HG03520 (cell line): ENCODE measurements around the gene TRIO.

Source experiments
- ATAC-seq: cut with Tn5 transposase; IDR thresholded peaks from one replicate; pipeline ENCODE4 v1.9.1; 2021; ENCODE audit warnings: mild to moderate bottlenecking, moderate library complexity; ENCODE audit not compliant: unreplicated experiment

TRIO gene

DNA sequence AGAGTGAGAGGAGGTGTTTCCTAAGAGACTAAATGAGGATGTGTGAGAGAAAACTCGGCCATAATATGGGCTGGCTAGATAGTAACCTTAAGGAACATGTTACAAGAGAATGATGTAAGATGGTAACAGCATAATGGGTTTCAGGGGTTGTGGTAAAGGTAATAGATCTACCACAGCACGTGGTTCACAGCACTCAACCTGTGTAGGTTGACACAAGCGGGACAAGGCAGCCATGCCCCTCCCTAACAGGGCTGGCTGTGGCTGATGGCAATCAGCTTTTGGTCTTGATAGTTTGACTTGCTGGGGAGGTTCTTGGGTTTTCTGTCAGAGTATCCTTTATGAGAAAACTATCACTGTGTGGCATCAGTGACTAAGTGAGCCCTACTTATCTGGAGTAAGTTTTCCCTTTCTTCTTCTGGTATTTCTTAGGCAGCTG lies 138.6 kb downstream of the TRIO start:
- peak; percentile 72 for ATAC-seq

DNA sequence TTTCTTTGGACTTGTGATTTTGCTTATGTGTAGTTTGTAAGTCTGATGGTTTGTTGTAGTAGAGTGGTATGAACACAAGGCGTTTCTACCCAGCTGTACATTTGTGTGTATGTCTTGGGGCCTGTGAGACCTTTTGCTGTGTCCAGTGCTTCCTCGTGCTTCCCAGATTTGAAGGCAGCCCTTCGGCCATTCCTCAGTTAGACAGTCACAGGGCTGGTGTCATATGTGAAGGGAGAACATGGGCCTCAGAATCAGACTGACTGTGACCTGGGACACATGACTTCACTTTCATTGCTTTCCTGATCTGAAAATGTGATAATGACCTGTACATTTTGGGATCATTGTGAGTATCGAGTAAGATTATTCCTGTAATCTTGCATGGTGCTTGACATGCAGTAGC lies 140.0 kb downstream of the TRIO start:
- no peak for ATAC-seq

DNA sequence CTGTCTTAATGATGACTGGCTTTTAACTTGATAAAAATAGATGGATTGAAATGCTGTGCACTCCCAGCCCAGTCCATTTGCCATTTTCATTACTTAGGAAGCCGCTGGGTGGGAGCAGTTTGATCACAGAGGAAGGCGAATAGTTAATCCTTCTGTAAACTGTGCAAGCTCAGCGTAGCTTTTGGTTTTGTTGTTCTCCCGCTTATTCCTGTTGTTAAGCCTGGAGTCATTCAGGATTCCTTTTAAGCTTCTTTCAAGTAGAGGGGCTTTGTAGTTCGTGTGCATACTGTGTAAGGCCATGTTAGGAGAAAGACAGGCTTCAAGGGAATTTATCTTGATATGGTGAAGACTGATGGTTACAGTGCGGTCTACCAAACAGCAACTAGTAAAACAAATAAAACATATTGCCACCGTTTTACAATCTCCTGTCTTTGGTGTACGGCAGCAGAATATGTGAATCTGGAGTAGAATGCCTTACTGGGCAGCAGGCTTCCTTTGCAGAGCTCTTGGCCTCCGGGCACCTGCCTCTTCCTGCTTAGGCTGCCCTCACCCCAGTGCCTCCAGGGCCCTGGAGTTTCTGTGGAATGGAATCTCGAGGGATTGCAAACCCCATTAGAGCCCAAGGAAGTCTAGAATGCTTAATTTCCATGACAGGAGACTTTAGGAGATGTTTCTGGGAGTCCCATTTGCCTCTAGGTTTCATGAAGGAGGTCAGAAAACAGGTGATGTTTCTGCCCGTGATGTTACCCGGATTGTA lies 141.4 kb downstream of the TRIO start:
- ATAC-seq: no peak

DNA sequence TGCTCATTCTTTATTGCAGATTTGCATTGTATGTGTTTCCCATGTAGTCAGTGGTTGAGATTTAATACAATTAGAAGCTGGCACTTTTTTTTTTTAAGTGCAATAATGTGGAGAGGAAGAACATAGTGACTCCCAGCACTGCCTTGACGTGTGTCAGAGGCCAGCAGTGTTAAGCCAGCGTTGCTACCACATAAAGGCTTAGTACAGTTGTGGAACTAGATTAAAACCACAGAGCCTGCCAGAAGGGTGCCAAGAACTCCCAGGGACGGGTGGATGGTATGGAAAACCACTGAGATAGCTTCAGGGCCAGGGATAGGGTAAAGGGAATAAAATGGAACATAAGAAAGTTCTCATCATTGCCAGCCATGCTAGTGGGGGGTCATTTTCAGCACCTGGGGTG lies 142.9 kb downstream of the TRIO start:
- ATAC-seq: no peak

DNA sequence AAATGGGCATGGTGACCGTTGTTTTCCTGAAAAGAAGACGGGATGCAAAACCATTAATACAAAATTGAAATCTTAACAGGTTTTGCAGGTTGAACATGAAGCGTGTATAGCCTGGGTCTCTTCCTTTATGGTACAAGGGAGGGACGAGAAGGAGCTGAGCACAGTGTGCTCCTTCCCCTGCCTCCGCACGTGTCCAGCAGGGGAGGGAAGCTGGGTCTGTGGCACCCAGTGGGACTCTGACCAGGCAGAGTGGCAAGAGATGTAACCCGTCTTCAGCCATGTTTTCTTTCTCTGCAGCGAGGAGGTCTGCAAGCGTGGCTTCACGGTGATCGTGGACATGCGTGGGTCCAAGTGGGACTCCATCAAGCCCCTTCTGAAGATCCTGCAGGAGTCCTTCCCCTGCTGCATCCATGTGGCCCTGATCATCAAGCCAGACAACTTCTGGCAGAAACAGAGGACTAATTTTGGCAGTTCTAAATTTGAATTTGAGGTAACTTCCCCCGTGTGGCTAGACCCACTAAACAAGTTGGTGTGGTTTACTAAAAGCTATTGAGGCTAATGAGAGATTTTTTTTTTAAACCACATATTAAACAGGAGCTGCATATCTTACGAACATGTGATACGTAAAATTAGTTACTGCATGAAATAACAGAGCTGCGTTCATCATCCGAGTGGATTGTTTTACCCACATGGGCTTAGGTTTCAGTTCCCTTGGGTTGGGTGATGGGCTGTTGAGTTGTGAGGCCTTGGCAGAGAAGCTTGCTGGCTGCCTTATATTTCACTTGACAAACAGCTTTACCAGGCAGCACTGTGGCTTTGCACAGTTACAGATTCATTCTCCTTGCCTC lies 143.7 kb downstream of the TRIO start:
- ATAC-seq: peak; percentile 68

DNA sequence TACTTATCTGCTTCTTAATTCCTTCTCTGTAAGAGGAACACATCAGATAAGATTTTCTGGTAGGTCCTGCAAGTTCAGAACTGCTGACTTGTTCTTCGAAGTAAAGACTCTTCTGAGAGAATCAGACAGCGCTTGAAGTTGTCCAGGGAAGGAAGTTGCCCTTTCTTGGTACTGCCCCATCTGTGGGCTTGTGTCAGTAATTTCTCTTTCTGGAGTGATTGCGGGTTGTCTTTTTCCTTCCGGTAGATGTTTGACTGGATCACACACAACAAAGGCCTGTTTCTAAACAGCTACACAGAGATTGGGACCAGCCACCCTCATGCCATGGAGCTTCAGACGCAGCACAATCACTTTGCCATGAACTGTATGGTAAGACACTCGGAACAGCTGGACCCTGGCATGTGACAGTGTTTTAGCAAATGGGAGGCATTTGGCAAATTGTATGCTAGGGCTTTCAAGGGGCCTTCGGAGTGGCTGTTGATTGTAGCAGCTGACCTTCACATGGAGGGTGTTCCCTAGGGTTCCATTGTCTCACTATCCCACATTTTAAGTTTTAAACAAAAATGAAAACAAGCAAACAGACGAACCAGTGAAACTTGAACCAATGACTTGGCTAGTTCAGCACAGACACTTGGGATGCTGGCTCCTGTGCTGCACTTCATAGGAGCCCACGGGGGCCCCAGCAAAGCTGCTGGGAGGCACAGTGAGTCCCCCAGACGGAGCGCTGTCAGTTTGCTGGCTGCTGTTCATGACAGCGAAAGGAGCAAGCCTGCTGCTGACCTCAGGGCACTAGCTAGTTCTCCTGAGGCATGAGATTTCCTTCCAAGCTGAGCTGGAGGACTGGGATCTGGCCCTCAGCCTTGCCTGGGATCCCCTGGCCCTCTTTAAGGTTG lies 149.9 kb downstream of the TRIO start:
- no peak for ATAC-seq

DNA sequence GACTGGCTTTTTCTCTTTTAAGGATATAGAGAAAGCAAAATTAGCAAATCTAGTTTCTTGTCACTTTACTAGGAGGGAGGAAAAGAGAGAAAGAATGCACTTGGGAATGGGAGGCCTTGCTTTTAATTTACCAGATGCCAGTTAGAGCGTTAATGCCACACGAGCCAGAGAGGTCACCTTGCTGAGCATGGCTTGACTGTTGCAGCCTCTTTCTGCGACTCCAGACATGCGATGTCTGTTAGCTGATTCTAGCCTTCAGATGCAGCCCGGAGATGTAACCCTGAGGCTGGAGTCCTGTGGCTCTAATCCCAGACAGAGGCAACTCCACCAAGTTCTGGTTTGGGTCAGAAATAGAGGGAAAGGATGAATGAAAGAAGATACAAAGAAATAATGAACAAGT lies 152.5 kb downstream of the TRIO start:
- no peak for ATAC-seq

DNA sequence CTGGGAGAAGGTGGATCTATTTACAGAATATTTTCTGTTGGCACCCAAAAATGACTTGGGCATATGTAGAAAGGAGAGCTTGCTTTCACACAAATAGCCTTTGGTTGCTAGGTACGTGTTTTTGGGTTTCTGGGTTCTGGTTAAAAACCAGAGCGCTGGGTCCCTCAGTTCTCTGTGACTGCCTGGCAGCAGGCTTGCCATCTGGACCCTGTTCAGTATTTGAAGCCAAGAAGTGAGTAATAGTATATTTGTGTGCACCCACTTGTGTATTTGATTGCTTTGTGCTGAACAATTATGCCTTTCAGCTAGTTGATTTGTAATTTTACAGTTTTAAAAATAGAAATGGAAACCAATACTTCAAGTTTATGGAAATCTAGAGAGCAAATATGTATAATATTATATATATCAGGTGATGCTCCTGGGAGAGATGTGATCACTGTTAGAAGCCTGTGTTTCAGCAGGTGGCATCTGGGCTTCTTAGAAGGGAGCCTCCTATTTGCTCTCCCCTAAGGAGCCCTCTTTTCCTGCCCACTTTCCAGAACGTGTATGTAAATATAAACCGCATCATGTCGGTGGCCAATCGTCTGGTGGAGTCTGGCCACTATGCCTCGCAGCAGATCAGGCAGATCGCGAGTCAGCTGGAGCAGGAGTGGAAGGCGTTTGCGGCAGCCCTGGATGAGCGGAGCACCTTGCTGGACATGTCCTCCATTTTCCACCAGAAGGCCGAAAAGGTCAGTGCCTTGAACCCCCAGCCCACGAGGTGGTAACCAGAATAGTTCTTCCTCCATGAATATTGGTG lies 153.6 kb downstream of the TRIO start:
- no peak for ATAC-seq

DNA sequence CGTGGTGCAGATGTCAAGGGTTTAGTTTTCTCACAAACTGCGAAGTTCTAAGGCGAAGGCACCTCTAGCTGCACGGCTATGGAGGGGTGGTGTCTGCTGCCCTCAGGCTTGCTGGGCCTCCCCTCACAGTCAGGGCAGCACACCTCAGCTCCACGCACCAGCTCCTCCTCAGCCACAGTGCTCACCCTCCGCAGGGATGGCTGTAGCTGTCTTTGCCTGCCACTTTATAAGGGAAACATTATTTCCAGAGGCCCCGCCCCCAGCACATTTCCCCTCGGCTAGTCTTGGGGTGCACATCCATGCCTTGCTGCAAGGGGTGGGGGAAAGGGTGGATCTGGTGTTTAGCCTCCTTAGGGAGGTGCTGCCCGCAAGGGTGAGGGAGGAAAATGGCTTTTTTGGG lies 154.6 kb downstream of the TRIO start:
- ATAC-seq: no peak

DNA sequence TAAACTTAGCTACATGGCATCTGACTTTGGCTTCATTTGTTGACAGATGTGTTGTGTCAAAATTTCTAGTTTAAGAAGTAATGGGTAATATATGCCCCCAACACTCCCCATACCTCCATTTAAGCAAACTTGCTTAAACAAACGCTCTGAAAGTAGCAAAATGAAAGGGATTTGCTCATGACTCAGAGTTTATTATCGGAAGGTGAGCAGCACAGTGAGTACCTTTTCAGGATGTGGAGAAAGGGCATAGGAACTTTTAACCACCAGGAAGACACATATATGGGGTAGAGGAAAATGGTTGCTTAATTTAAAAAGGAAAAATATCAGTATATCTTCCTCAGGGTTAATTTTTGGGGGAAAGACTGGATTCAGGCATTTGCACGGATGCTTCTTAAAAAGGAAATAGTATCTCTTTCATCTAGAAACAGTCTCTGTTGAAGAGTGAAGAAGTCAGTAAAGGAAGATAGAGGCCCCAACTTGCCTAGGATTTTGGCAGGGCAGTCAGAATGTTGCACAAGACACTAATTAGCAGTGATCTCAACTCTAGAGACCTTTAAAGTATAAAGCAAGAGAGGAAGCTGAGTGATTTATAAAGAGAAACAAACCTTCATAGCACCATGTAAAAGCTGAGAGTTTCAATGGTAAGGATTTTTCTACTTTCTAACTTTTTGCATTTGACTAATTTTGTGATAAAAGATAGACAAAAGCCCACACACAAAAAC lies 155.1 kb downstream of the TRIO start:
- no peak for ATAC-seq

DNA sequence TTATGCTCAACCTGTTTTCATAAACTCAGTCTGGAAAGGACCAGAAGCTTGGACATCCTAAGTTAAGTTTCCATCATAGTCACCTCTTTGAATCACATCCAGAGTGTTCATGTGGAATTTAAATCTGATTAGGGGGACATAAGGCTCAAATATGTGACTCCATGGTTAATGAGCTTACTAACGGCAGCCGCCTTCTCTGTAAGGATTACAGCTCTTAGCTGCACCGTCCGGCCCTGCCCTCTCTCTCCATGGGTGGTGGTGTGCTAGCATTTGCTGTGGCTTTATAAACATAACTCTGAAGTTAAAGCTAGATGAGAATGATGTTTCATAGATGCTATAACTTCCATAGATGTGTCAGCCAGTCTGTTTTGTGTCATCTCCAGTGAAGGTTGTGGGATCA lies 156.5 kb downstream of the TRIO start:
- ATAC-seq: no peak

DNA sequence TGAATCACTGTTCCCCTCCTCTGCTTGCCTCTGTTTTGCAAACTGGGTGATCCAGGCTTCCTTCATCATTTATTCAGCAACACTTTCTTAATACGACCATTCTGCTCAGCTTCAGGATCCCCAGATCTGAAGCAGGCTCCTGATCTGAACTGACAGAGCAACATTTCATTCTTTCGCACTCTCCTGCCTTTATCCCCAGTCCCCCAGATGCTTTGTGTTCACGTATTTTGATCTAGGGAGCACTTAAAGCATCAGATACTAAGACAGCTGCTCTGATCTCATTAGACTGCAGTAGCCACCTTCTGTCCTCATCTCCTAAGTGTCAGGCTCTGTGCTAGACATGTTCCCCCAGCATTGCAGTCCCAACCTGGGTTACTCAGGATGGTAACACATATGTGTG lies 158.0 kb downstream of the TRIO start:
- no peak for ATAC-seq

DNA sequence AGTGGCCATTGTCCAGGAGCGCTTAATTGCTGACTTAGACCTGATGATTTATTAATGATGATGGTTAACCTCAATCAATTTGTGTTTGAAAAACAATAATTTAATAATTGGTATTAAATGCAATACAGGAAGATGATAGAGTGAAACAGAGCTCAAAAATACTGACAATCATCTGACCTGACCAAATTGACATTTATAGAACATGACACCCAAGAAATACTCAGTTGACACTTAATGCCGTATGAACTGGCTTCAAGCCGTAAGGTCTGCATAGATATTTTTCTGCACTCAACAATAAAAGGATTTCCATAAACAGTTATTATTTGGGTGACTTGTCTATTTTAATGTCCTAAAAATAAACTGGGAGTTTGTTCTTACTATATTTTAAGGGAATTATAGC lies 159.2 kb downstream of the TRIO start:
- no peak for ATAC-seq

DNA sequence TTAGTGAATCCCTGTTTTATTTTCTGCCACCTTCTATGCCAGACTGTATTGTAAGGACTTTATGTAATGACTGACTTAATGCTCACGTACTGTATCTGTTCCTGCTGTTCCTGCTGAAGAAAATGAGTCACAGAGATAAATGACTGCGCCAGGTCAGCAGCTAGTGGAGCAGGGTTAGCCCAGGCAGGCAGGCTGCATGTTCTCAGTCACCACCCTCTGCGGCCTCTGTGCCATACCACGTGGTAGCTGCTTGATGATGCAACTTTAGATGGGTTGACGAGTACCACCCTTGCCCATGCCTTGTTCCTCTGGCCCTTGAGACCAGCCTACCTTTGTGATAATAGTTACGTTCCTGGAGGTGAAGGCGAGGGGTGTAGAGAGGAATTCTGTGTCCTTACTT lies 161.9 kb downstream of the TRIO start:
- ATAC-seq: no peak

DNA sequence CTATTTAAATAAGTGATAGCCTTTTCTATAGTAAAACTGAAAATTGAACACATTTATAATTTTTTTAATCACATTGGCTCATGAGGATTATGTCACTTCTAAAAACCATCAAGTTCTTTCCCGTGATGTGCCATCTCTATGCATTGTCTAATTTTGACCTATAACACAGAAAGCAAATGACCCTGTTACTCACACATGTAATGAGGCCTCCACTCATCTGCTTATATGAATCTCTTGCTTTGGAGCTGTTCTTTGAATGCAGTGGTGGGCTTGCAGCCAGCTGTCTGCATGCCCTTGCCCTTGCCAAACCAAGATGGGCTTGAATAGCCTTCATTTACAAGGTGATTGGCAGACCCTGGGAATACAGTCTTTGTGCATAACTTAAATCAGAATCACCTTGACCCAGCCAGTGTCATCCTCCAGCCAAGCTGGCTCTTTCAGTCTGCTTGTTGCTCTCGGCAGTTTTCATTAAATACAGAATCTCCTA lies 163.2 kb downstream of the TRIO start:
- ATAC-seq: no peak

DNA sequence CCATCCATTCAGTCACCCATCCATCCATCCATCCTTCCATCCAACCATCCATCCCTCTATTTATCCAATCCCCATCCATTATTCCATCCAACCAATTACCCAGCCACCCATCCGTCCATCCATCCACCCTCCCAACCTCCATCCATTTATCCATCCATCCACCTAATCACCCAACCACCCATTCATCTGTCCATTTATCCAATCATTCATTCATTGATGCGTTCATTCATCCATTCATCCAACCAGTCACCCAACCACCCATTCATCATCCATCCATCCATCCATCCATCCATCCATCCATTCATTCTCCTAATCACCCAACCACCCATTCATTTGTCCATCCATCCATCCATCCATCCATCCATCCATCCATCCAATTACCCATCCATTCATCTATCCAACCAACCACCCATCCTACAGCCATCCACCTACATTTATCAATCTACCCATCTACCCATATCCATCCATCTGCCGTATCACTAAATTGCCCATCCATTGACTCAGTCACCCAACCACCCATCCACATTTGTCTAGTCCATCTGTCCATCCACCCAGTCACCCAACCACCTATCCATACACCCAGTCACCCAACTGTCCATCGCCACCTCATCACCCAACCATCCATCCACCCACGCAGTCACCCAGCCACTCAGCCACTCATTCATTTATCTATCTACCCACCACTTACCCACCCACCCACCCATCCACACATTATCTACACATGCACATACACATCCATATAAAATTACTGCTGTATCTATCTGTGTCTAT lies 165.4 kb downstream of the TRIO start:
- no peak for ATAC-seq

DNA sequence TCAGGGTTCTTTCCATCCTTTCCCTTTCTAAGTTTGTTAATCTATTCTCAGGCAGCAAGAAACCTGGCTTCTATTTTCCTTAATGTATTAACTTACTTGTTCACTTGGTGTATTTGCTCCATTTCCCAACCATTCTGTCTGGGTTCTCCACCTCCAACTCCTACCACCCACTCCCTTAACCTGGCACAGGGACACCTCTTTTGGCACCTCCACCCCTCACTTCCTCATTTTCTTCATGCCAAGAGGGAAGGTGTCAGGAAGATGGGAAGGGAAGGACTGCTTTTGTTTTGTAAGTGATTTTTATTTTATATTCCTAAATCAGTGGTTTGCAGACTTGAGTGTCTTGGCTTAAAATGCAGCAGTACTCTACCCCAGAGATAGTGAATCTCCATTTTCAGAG lies 166.1 kb downstream of the TRIO start:
- no peak for ATAC-seq

DNA sequence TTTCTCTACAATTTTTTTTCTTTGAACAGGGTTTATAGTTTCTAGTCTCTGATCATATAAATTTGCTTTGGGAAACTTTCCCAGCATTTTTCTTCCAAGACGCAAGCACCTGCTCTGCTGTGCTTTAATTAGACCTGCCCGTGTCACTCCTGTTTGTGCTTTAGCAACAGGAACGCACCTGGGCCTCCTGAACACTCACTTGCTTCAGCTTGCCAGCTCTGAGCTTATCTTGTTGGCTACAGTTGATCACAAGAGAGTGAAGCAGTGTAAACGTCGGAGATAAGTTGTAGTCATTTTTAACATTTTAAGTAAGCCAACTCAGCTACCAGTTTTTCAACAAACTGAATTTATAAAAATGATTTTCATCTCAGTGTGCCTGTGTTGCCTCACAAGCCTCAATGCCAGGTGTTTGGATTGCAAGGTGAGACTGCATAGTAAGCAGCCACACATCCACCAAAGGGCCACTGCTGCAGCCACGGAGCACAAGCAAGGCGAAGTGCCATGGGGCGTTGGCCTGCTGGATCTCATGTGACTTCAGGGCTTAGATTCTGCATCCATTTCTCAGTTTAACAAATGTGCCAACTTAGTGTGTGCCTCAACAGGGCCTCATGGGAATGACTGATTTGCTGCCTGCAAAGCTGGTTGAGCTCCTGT lies 166.9 kb downstream of the TRIO start:
- no peak for ATAC-seq
